H1 (cell line): ENCODE measurements around the gene INTS2.

ENCODE experiments used
- BCL11A ChIP-seq, 2 experiments: IDR thresholded peaks; one replicate each; pipeline ENCODE4 v1.6.1; 2011; ENCODE audit warnings: low read depth in 2 of 2, low read length in 2 of 2, mild to moderate bottlenecking in 2 of 2
- CHD2 ChIP-seq: IDR thresholded peaks from 2 replicates; pipeline ENCODE4 v1.6.1; 2012; ENCODE audit warnings: low read length, improper control_type of control experiment
- EGR1 ChIP-seq: IDR thresholded peaks from 2 replicates; pipeline ENCODE4 v1.6.1; 2011; ENCODE audit warnings: low read depth, low read length, borderline replicate concordance
- EP300 ChIP-seq, 2 experiments: IDR thresholded peaks; 1 replicate in 1 of 2; 2 replicates in 1 of 2; pipeline ENCODE4 v1.6.1; 2011 to 2012; ENCODE audit warnings: low read depth in 2 of 2, low read length in 2 of 2, mild to moderate bottlenecking in 2 of 2, borderline replicate concordance in 1 of 2, inconsistent platforms in 1 of 2, moderate library complexity in 1 of 2
- NANOG ChIP-seq: IDR thresholded peaks from 2 replicates; pipeline ENCODE4 v1.6.1; 2011; ENCODE audit warnings: low read length, low read depth, mild to moderate bottlenecking, inconsistent platforms; ENCODE audit not compliant: insufficient read depth, poor library complexity, severe bottlenecking
- NRF1 ChIP-seq: IDR thresholded peaks from 2 replicates; pipeline ENCODE4 v1.6.1; 2011; ENCODE audit warnings: mild to moderate bottlenecking, low read depth, low read length, improper control_type of control experiment
- POLR2A ChIP-seq, 2 experiments: IDR thresholded peaks; 1 replicate in 1 of 2; 2 replicates in 1 of 2; pipeline ENCODE4 v1.6.1; 2011; ENCODE audit warnings: low read depth in 2 of 2, low read length in 2 of 2, mild to moderate bottlenecking in 2 of 2; ENCODE audit errors: control extremely low read depth in 1 of 2
- POLR2AphosphoS5 ChIP-seq: IDR thresholded peaks from 2 replicates; pipeline ENCODE4 v1.6.1; 2011; ENCODE audit warnings: low read depth, low read length
- RXRA ChIP-seq: IDR thresholded peaks from 2 replicates; pipeline ENCODE4 v1.6.1; 2011; ENCODE audit warnings: low read depth, mild to moderate bottlenecking, low read length, moderate library complexity; ENCODE audit not compliant: insufficient read depth
- ZNF274 ChIP-seq: IDR thresholded peaks from 2 replicates; pipeline ENCODE4 v1.7.0; 2012; ENCODE audit warnings: low read length, borderline replicate concordance; ENCODE audit errors: extremely low read depth
- TF ChIP-seq, protein P1 (sequence below), 3 experiments: IDR thresholded peaks; 1 replicate in 2 of 3; 2 replicates in 1 of 3; pipeline versions ENCODE4 v1.5.1 to v1.6.1; 2011; ENCODE audit warnings: low read length in 3 of 3, mild to moderate bottlenecking in 3 of 3, inconsistent platforms in 2 of 3, low read depth in 1 of 3, moderate library complexity in 1 of 3; ENCODE audit not compliant: insufficient read depth in 1 of 3; ENCODE audit errors: control extremely low read depth in 1 of 3
- TF ChIP-seq, protein P2 (sequence below): IDR thresholded peaks from 2 replicates; pipeline ENCODE4 v1.6.1; 2012; ENCODE audit warnings: inconsistent platforms
- TF ChIP-seq, protein P3 (sequence below): IDR thresholded peaks from 2 replicates; pipeline ENCODE4 v1.6.1; 2012; ENCODE audit warnings: inconsistent platforms
- TF ChIP-seq, protein P4 (sequence below): IDR thresholded peaks from 2 replicates; pipeline ENCODE4 v1.6.1; 2011; ENCODE audit warnings: low read depth, mild to moderate bottlenecking, low read length; ENCODE audit not compliant: insufficient read depth

DNA sequence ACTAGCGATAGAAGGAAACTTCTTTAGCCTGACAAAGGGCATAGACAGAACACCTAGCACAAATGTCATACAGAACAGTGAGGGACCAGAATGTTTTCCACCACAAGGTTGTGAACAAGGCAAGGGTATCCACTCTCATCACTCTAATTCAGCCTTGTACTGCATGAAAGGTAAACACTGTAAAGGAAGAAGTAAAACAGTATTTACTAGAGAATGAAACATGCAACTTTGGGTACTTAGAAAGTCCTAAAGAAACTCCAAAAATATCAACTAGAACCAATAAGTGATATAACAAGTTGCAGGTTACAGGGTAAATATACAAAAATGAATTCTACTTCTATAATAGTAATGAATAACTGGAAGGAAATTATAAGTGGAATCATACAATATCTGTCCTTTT lies 96.7 kb downstream of the INTS2 start:
- TF ChIP-seq EGR1 (no peak), POLR2AphosphoS5 (no peak), POLR2A (IDR thresholded peaks at IDR 0.05; ENCODE audit: control extremely low read depth in 1 of 2, low read depth in 2 of 2, low read length in 2 of 2) (no peak), ZNF274 (no peak), RXRA (no peak), EP300 (IDR thresholded peaks at IDR 0.05; ENCODE audit: borderline replicate concordance in 1 of 2, low read depth in 2 of 2, low read length in 2 of 2) (no peak), NRF1 (no peak), BCL11A (IDR thresholded peaks at IDR 0.05; ENCODE audit: low read depth in 2 of 2, low read length in 2 of 2) (no peak), NANOG (no peak), CHD2 (no peak)
- TF ChIP-seq, protein P1, sequence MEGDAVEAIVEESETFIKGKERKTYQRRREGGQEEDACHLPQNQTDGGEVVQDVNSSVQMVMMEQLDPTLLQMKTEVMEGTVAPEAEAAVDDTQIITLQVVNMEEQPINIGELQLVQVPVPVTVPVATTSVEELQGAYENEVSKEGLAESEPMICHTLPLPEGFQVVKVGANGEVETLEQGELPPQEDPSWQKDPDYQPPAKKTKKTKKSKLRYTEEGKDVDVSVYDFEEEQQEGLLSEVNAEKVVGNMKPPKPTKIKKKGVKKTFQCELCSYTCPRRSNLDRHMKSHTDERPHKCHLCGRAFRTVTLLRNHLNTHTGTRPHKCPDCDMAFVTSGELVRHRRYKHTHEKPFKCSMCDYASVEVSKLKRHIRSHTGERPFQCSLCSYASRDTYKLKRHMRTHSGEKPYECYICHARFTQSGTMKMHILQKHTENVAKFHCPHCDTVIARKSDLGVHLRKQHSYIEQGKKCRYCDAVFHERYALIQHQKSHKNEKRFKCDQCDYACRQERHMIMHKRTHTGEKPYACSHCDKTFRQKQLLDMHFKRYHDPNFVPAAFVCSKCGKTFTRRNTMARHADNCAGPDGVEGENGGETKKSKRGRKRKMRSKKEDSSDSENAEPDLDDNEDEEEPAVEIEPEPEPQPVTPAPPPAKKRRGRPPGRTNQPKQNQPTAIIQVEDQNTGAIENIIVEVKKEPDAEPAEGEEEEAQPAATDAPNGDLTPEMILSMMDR (IDR thresholded peaks at IDR 0.05; ENCODE audit: control extremely low read depth in 1 of 3, insufficient read depth in 1 of 3, low read depth in 1 of 3, low read length in 3 of 3), result no peak
- TF ChIP-seq, protein P2, sequence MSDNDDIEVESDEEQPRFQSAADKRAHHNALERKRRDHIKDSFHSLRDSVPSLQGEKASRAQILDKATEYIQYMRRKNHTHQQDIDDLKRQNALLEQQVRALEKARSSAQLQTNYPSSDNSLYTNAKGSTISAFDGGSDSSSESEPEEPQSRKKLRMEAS, result no peak
- TF ChIP-seq, protein P3, sequence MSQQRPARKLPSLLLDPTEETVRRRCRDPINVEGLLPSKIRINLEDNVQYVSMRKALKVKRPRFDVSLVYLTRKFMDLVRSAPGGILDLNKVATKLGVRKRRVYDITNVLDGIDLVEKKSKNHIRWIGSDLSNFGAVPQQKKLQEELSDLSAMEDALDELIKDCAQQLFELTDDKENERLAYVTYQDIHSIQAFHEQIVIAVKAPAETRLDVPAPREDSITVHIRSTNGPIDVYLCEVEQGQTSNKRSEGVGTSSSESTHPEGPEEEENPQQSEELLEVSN, result no peak
- TF ChIP-seq, protein P4, sequence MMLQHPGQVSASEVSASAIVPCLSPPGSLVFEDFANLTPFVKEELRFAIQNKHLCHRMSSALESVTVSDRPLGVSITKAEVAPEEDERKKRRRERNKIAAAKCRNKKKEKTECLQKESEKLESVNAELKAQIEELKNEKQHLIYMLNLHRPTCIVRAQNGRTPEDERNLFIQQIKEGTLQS, result no peak
